HAP-1 (cell line): ENCODE measurements around the gene IRF2.

Source experiments
- DNase-seq, 2 experiments: peaks; one replicate each; pipeline ENCODE4 v3.0.0-alpha.2; 2016 to 2020; ENCODE audit warnings: low spot score in 2 of 2
- H3K27me3 ChIP-seq: fragments of 250-450 bp; sonication (Bioruptor Pico); 2 replicates; pipeline ENCODE4 v1.5.1; 2020; ENCODE audit warnings: low read depth, mild to moderate bottlenecking, moderate library complexity
- H3K36me3 ChIP-seq: fragments of 250-450 bp; sonication (Bioruptor Pico); replicated peaks from 2 replicates; pipeline ENCODE4 v1.5.1; 2020; ENCODE audit warnings: mild to moderate bottlenecking
- H3K4me1 ChIP-seq: fragments of 250-450 bp; sonication (Bioruptor Pico); 2 replicates; pipeline ENCODE4 v1.5.1; 2020; ENCODE audit warnings: mild to moderate bottlenecking
- H3K4me3 ChIP-seq: fragments of 250-450 bp; sonication (Bioruptor Pico); 2 replicates; pipeline ENCODE4 v1.5.1; 2020; ENCODE audit warnings: mild to moderate bottlenecking, moderate library complexity
- H3K9me3 ChIP-seq: fragments of 250-450 bp; sonication (Bioruptor Pico); 2 replicates; pipeline ENCODE4 v1.5.1; 2020; ENCODE audit warnings: mild to moderate bottlenecking, moderate library complexity
- in situ Hi-C: fragments of 300-500 bp; cut with MboI; formaldehyde crosslinking; loops from 3 replicates; pipeline ENCODE4 v1.14.3; 2020; ENCODE audit warnings: low sequenced_read_pairs, inconsistent platforms, mixed read lengths

Gene IRF2

GRCh38 chr4:184370711-184371389, 103.5 kb downstream of the IRF2 start:
- H3K9me3 ChIP-seq = no peaks in the 10 kb centered on the region
- no peak overlapping the region for H3K4me3 ChIP-seq
- in situ Hi-C loops = no loop called here
- H3K4me1 ChIP-seq = peaks cover 7% of the 10 kb centered on the region; the same call in 1 of the 2 replicates
- H3K27me3 ChIP-seq = no peaks in the 10 kb centered on the region
- no peaks in the 10 kb centered on the region for H3K36me3 ChIP-seq
- peak in 1 of 2 experiments; percentile 10 for DNase-seq

- no peak for DNase-seq
- Histone ChIP-seq H3K36me3 (no peaks in the 10 kb centered on the region), H3K4me1 (peaks cover 4% of the 10 kb centered on the region; the same call in 1 of the 2 replicates), H3K4me3 (no peak overlapping the region), H3K9me3 (no peaks in the 10 kb centered on the region), H3K27me3 (no peaks in the 10 kb centered on the region)
- in situ Hi-C loops = no loop called here
Measured at GRCh38 chr4:184369871-184370270, 104.5 kb downstream of the IRF2 start.

DNA sequence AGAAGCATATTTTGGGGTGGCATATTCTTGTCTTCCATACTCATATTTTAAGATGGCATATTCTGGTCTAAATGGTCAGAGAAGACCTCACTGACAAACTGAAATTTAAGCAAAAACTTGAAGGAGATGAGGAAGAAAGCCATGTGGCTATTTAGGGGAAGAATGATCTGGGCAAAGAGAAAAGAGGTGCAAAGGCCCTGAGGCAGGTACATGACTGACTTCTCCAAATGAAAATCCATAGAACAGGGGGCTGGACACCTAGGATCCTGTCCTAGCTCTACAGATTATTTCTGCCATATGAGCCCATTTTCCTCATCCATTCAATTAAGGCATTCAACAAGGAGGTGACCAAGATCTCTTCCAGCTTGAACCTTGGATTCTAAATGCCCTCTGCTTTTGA, 105.6 kb downstream of the IRF2 start:
- no peak for DNase-seq
- Histone ChIP-seq H3K27me3 (no peaks in the 10 kb centered on the region), H3K36me3 (no peaks in the 10 kb centered on the region), H3K4me3 (no peak overlapping the region), H3K9me3 (no peaks in the 10 kb centered on the region), H3K4me1 (peaks cover 4% of the 10 kb centered on the region; the same call in 1 of the 2 replicates)
- in situ Hi-C loops = no loop called here

DNA sequence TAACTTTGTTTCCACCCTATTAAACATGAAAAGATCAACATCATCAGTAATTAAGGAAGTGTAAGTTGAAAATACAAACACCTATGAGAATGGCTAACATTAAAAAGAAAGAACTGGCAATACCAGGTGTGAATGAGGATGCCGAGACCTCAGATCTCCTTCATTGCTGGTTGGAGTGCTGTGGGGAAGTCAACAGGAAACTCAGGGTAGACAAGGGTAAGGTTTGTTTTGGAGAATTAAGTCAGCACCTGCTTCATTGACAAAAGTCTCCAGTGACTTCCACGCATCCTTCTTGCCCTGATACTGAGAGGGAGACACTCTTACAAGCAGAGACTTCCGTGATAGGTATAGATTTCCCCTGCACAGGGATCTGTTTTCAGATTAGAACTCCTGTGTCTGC, 106.1 kb downstream of the IRF2 start:
- no peaks in the 10 kb centered on the region for H3K27me3 ChIP-seq
- H3K4me3 ChIP-seq = no peak overlapping the region
- in situ Hi-C loops = no loop called here
- H3K9me3 ChIP-seq = no peaks in the 10 kb centered on the region
- H3K4me1 ChIP-seq = peaks cover 4% of the 10 kb centered on the region; the same call in 1 of the 2 replicates
- no peaks in the 10 kb centered on the region for H3K36me3 ChIP-seq
- DNase-seq = no peak

GRCh38 chr4:184364100-184364921, 110.0 kb downstream of the IRF2 start:
- Histone ChIP-seq H3K9me3 (no peaks in the 10 kb centered on the region), H3K27me3 (no peaks in the 10 kb centered on the region), H3K4me1 (no peaks in the 10 kb centered on the region), H3K4me3 (no peak overlapping the region), H3K36me3 (no peaks in the 10 kb centered on the region)
- in situ Hi-C loops = no loop called here
- no peak for DNase-seq

DNA sequence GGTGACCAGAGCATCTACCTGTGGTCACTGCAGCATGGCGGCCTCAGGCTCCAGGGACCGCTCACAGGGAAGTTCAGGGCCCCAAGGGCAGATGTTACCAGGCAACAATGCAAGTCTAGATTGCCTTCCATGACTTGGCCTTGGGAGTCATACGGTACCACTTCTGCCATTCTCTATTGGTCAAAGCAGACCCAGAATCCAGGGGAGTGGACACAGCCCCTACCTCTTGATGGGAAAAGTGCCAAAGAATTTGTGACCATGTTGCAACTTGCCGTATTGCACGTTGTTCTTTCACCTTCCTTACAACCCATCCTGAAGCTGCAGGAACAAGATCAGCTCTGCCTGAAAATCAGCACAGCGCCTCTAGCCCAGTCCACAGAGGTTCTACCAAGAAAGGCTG, 111.1 kb downstream of the IRF2 start:
- Histone ChIP-seq H3K4me3 (no peak overlapping the region), H3K27me3 (no peaks in the 10 kb centered on the region), H3K4me1 (no peaks in the 10 kb centered on the region), H3K9me3 (no peaks in the 10 kb centered on the region), H3K36me3 (no peaks in the 10 kb centered on the region)
- no peak for DNase-seq
- in situ Hi-C loops = no loop called here

- DNase-seq = no peak
- Histone ChIP-seq H3K27me3 (no peaks in the 10 kb centered on the region), H3K36me3 (no peaks in the 10 kb centered on the region), H3K9me3 (no peaks in the 10 kb centered on the region), H3K4me1 (no peaks in the 10 kb centered on the region), H3K4me3 (no peak overlapping the region)
- in situ Hi-C loops = no loop called here
Measured at GRCh38 chr4:184362396-184362795, 112.0 kb downstream of the IRF2 start.

- Histone ChIP-seq H3K9me3 (no peaks in the 10 kb centered on the region), H3K27me3 (no peaks in the 10 kb centered on the region), H3K4me1 (no peaks in the 10 kb centered on the region), H3K4me3 (no peak overlapping the region), H3K36me3 (no peaks in the 10 kb centered on the region)
- no peak for DNase-seq
- in situ Hi-C loops = no loop called here
Measured at GRCh38 chr4:184361443-184361842, 112.9 kb downstream of the IRF2 start.

GRCh38 chr4:184359888-184360287, 114.5 kb downstream of the IRF2 start:
- in situ Hi-C loops = no loop called here
- no peaks in the 10 kb centered on the region for H3K36me3 ChIP-seq
- no peak overlapping the region for H3K4me3 ChIP-seq
- H3K27me3 ChIP-seq = no peaks in the 10 kb centered on the region
- DNase-seq = no peak
- H3K9me3 ChIP-seq = no peaks in the 10 kb centered on the region
- H3K4me1 ChIP-seq = peaks cover 5% of the 10 kb centered on the region; the same call in 1 of the 2 replicates

DNA sequence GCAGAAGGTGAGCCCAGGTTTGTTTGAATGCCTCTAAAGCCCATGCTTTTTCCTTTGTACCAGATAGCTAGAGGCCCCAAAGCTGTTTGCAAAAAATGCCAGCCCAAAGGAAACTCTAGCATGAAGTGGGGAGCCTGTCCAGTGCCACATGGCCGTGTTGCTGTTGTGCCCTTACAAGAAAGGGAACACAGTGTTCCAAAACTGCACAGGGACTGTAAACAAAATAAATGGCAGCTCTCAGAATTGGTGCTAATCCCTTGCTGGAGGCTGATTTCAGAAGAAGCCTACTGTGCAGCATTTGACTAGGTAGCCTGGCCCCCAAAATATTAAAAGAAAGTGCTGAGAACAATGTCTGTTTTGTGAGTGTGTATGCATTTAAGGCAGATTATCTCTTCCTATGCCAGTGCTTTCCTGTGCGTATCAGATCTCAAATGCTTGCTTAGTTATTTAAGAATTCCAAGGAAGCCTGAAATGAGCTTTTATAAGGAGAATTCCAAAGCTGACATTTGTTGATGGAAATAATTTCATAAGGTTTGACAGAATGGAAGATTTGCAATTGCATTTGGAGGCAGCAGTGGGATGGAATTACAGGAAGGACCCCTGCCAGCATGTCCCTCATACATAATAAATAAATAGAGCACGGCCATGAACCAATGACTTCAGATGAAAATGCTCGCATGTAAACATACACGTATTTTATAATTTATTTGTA, 115.7 kb downstream of the IRF2 start:
- H3K4me3 ChIP-seq = no peak overlapping the region
- DNase-seq = no peak
- in situ Hi-C loops = no loop called here

DNA sequence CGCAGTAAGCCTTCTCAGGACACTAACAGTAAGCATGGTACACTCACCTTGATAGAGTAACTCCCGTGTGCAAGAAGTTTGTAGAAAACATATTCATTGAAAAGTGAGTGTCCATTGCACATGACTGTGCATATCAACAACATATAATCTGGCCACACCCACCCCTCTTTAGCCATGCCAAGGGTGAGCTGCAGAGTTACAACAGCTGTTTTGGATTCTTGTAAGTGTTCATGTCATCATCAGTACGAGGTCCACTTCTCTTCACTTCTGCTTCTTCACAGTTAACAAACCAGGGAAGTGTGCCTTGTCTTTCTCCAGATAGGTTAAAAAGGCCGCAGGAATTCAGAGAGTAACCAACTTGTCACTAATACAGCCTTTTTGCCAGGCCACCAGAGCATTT, 116.6 kb downstream of the IRF2 start:
- H3K4me3 ChIP-seq = no peak overlapping the region
- H3K36me3 ChIP-seq = no peaks in the 10 kb centered on the region
- H3K27me3 ChIP-seq = no peaks in the 10 kb centered on the region
- DNase-seq = no peak
- no peaks in the 10 kb centered on the region for H3K9me3 ChIP-seq
- in situ Hi-C loops = no loop called here
- H3K4me1 ChIP-seq = peaks cover 5% of the 10 kb centered on the region; the same call in 1 of the 2 replicates

More for the DNA sequence above, 115.7 kb downstream of the IRF2 start:
- H3K27me3 ChIP-seq = no peaks in the 10 kb centered on the region
- no peaks in the 10 kb centered on the region for H3K9me3 ChIP-seq
- H3K36me3 ChIP-seq = no peaks in the 10 kb centered on the region
- peaks cover 5% of the 10 kb centered on the region; the same call in 1 of the 2 replicates for H3K4me1 ChIP-seq

GRCh38 chr4:184357165-184357564, 117.2 kb downstream of the IRF2 start:
- no peaks in the 10 kb centered on the region for H3K9me3 ChIP-seq
- DNase-seq = no peak
- in situ Hi-C loops = no loop called here
- no peaks in the 10 kb centered on the region for H3K27me3 ChIP-seq
- H3K4me3 ChIP-seq = no peak overlapping the region
- H3K36me3 ChIP-seq = no peaks in the 10 kb centered on the region
- H3K4me1 ChIP-seq = peaks cover 5% of the 10 kb centered on the region; the same call in 1 of the 2 replicates

DNA sequence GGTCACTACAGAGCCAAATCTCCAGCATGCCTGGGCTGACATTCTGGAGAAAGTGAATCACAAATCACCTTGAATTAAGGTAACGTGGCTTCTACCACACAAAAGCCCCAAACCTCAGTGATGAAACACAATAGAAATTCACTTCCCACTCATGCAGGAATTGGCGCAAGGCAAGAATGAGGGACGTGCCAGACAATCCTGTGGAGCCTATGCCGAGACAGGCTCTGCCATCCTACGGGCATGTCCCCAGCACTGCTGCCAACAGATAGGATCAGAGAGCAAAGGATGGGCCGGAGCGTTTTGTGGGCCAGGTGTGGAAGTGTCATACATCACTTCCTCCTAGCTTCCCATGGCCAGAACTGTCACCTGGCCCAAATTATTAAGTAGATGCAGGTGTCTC, 118.0 kb downstream of the IRF2 start:
- no peaks in the 10 kb centered on the region for H3K9me3 ChIP-seq
- in situ Hi-C loops = no loop called here
- H3K27me3 ChIP-seq = no peaks in the 10 kb centered on the region
- H3K4me1 ChIP-seq = peaks cover 5% of the 10 kb centered on the region; the same call in 1 of the 2 replicates
- DNase-seq = no peak
- H3K4me3 ChIP-seq = no peak overlapping the region
- H3K36me3 ChIP-seq = no peaks in the 10 kb centered on the region

GRCh38 chr4:184355857-184356256, 118.5 kb downstream of the IRF2 start:
- no peak for DNase-seq
- no peaks in the 10 kb centered on the region for H3K36me3 ChIP-seq
- in situ Hi-C loops = no loop called here
- no peaks in the 10 kb centered on the region for H3K9me3 ChIP-seq
- H3K4me1 ChIP-seq = peaks cover 5% of the 10 kb centered on the region; the same call in 1 of the 2 replicates
- no peak overlapping the region for H3K4me3 ChIP-seq
- no peaks in the 10 kb centered on the region for H3K27me3 ChIP-seq
